Embryonic facial prominence (tissue), 1 donor: Measurements from ENCODE around the gene LYST.
"Not testable (repeated sequence)": the region's sequence is repeated elsewhere in the genome, so short reads cannot be mapped to it uniquely, and the experiment has no call there.

ENCODE experiments used
- DNase-seq: peaks from one replicate; pipeline ENCODE4 v3.0.0-alpha.2; 2016; ENCODE audit errors: extremely low spot score

LYST gene

GRCh38 chr1:235860829-235861228 is 5.9 kb downstream of the LYST start:
- no peak for DNase-seq

DNA sequence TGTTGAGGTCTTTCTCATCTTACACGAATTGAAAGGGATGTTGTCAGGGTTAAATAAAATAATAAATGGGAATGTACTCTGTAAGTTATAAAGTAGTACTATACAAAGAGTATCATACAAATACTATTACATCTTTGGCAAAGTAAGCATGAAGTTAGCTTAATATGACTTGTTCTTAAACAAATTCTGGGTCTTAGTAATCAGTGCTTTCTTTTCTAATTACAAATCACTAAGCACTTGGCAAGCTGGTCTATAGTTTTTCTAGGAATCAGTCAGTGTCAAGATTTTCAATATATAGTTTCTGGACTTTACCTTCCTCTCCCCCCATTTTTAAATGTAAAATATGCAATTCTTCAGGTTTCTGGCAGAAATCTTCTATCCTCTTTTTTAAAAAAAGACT is 6.9 kb downstream of the LYST start:
- DNase-seq: no peak

GRCh38 chr1:235858766-235859165 is 7.9 kb downstream of the LYST start:
- DNase-seq: no peak

DNA sequence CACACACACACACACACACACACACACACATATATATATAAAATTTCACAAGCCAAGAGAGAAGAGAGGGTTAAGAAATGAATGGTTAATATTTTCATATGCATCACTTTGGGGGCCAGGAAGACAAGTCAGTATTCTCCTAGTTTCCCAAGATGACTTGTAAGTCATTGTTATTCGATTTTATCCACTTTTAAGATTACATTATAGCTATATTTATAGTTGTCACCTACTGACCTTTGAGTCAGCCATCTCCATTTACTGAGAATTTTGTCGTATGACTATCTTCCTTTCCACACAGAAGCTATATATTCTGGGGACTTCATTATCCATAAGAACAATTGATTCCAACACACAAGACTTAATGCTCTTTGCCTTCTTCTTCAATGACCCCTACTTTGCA is 8.9 kb downstream of the LYST start:
- DNase-seq: no peak

DNA sequence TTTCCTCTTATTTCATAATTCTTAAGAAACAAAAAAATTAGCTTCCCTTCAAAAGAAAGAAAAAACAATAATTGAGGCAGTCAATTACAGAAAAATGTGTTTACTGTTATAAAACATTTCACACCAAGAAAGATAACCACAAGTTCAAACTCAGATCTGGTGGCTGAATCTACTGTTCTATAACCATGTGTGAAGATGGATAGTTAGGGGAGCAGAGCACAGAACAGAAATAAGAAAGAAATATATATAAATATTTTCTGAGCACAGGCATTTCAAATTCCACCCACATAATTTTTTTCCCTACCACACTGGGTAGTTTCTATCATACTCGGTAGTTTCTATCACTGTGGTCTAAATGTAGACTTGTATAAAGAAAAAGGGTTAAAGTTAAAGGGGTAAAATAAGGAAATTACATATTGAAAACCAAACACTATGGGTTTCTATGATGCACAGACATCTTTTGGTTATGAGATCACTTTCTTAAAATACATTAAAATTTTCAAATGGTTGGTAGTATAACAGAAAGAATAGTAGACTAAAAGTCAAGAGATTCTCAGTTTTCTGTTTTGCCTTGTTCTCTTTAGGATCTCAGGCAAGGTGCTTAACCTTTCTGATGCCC is 10.8 kb downstream of the LYST start:
- no peak for DNase-seq

DNA sequence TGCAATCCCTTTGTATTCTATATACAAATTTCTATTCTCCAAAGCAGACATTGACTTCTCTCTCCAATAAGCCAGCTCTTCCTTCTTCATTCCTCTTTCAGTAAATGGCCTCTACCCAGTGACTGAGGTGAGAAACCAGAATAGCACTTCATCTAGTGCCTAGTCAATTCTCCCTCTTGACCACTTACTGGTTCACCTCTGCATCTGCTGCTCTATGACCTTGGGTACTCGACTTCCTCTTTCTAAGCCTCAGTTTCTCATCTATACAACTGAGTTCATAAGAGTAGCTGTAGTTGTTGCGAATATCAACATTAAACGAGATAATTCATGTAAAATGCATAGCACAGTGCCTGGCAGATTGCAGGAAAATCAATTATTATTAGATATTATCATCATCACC is 12.4 kb downstream of the LYST start:
- DNase-seq: no peak

- no peak for DNase-seq
These were observed 13.1 kb downstream of the LYST start for GRCh38 chr1:235853653-235854052.

- DNase-seq: no peak
These were observed 13.8 kb downstream of the LYST start for GRCh38 chr1:235852887-235853286.

DNA sequence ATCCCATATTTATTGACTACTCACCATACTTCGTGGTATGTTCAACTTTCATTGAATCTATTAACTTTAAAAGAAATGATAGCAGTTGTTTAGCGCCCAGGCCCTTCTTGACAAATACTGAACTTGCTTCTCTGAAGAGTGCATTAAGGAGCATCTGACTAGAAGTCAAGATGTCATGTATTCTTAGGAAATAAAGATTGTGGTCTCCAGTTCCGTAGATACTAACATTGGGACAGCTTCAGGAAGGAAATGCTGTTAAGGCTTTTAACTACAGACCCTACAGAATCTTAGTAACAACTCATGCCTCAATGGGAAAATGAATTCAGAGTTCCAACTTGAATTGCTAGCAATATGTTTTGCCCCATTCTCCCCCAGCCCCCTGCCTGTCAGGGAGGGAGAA is 14.8 kb downstream of the LYST start:
- DNase-seq: no peak

- not testable (repeated sequence) for DNase-seq
These were observed 18.5 kb downstream of the LYST start for GRCh38 chr1:235848251-235848650.

DNA sequence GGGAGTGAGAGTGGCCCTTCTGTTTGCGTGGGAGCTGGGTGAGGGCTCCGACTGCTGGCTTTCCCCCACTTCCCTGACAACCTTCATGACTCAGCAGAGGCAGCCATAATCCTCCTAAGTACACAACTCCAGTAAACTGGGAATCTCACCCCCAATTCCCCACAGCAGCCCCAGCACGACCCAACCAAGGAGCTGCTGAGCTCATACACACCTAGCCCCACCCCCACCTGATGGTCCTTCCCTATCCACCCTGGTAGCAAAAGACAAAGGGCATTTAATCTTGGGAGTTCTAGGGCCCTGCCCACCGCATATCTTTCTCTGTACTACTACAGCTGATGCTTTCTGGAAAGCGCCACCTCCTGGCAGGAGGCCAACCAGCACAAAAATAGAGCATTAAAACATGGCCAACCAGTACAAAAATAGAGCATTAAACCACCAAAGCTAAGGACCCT is 21.0 kb downstream of the LYST start:
- not testable (repeated sequence) for DNase-seq

- DNase-seq: no peak
These were observed 21.9 kb downstream of the LYST start for GRCh38 chr1:235844776-235845175.

DNA sequence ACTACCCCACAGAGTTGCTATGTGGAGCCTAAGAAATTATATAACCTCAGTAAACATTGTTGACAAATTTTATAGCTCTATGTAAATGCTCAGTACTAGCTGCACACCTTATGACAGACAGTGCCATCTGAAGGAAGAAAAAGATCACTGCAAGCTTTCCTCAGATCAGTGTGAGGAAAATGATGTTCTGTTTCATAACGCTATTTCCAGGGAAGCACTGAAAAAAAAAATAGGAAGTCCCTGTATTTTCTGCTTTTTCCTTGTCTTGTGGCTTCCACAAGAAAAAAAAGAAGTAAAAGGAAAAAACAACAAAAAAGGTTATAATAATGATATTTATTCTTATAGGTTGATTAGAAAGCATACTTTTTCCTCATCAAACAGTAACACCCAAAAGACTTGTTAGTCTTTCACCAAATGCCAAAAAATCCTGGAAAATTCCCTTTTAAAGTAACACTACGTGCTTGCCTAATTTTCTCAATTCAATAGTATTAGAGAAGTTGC is 23.2 kb downstream of the LYST start:
- DNase-seq: no peak

GRCh38 chr1:235841938-235842545 is 24.7 kb downstream of the LYST start:
- DNase-seq: no peak

DNA sequence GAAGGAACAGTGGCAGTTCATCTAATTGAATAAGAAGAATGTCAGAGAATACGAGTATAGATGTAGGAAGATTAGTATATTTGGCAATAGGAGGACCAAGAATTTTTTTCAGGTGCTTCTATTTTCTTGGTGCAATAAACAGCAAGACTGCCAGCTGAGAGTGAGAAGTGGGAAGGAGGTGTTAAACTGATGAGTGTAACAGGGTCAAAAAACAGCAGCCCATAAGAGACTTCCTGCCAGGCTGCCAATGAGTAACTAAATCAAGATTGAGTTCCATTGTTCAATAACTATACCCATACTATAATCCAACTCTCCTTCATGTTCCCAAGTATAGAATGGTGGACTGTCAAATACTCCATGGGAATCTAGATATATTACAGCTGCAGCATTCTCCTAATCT is 28.7 kb downstream of the LYST start:
- DNase-seq: no peak

DNA sequence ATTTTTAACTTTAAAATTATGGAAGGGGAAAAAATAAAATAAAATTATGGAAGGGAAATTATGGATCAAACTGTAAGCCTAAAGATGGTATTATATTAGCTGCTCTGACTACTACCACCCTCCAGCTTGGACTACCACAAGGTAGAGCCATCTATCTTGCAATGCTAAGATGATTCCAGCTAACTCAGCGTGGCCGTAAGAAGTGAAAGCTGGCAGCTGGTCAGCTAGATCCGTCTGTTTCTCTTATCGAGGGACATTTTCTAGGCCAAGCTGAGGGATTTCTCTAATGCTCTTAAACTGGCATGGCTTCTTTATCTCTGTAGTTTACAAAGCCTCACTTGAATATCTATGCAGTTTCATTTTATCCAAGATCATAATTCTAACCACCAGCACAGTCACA is 31.5 kb downstream of the LYST start:
- no peak for DNase-seq

DNA sequence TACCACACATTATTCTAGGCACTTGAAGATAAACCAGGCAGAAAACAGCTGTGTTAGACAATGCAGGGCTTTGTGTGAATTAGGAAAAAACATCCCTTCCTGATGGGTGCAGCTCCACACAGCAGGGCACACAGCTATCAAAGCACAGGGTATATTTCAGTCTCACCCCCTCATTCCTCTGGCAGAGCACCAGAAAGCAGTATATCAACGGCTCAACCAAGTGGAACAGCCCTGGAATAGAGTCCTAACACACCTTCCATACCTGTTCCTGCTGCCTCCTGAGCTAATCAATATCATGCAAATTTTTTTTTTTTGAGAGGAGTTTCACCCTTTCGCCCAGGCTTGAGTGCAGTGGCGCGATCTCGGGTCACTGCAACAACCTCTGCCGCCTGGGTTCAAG is 32.1 kb downstream of the LYST start:
- DNase-seq: no peak

GRCh38 chr1:235832011-235832410 is 34.7 kb downstream of the LYST start:
- DNase-seq: no peak

DNA sequence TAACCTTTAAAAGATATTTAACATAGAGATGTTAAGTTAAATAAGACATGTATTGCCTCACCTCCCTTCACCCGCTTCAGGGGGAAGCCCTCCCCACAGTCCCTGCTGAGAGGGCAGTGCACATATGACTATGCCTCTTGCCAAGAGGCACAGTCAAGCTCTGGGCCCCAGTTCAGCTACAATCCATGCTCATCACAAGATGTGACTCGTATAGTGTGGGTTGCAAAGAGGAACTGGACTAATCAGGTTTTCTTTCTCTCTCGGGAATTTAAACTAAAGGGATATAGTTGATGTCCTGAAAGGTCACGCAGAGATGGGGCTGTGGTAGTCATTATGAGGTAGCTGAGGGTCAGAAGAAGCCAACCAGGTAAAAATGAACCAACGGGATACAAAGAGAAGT is 35.6 kb downstream of the LYST start:
- no peak for DNase-seq

DNA sequence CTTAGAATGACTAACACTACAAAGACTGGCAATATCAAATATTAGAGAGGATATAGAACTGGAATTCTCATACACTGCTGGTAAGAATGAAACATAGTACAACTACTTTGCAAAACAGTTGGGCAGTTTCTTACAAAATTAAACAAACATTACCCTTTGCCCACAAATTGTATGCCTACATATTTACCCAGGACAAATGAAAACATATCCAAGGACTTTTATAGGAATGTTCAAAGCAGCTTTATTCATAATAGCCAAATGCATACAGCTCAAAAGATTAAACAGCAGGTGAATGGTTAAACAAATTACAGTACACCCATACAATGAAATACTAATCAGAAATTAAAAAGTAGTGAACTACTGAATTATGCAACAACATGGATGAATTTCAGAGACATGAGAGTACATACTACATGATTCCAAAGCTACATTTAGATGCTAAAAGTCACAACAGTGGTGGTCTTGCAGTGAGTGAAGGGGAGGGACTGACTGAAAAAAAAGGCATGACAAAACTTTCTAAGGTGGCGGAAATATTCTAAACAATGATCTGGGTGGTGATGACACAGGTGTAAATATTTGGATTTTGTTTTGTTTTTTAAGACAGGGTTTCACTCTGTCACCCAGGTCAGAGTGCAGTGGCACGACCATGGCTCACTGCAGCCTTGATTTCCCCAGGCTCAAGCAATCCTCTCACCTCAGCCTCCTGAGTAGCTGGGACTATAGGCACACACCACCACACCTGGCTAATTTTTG is 40.4 kb downstream of the LYST start:
- no peak for DNase-seq

DNA sequence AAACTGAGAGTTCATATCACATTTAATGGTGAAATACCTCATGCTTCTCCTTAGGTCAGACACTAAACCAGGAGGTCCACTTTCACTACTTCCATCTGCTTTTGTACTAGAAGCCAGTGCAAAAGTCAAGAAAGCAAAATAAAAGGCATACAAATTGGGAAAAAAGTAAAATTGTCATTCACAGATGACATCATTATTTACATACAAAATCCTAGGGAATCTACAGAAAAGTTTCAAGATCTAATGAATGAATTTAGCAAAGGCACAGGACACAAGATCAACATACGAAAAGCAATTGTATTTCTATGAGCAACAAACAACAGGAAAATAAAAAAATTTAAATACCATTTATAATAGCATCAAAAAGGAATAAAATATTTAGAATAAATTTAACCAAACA is 41.5 kb downstream of the LYST start:
- DNase-seq: no peak

DNA sequence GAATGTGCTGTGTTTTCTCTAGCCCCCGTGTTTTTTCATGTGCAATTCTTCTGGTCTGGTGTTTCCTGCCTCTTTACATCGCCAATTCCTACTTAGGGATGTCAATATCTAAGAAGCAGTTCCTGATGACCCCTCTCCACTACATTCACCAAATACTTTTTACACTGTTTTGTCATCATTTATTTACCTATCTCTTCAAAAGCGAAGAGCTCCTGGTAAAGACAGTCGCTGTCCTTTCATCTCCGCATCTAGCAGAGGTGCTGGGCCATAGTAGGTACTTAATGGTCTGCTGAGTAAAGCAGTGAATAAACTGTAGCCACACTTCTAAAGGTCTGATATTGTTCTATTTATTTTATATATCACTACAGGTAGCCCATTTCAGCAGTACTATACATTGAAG is 43.0 kb downstream of the LYST start:
- DNase-seq: no peak

DNA sequence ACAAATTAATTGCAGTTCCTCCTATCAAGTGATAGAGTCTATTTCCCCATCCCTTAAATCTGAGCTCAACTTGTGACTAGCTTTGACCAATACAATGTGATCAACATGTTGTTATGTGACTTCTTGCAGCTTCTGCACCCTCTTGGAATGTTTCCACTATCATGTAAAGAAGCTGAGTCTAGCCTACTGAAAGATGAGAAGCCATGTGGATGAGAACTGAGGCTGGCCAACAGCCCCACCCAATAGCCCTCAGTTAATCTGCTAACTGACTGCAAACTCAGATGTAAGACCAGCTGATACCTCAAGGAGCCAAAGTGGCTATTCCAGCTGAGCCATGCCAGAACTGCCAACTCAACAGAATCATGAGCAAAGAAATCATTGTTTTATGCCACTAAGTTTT is 44.0 kb downstream of the LYST start:
- DNase-seq: no peak
